HG03039 (cell line): ENCODE results near the gene CLCN1.

ENCODE experiments used
- ATAC-seq: cut with Tn5 transposase; IDR thresholded peaks from one replicate; pipeline ENCODE4 v1.9.1; 2021; ENCODE audit warnings: mild to moderate bottlenecking, moderate library complexity; ENCODE audit not compliant: unreplicated experiment

CLCN1 gene

DNA sequence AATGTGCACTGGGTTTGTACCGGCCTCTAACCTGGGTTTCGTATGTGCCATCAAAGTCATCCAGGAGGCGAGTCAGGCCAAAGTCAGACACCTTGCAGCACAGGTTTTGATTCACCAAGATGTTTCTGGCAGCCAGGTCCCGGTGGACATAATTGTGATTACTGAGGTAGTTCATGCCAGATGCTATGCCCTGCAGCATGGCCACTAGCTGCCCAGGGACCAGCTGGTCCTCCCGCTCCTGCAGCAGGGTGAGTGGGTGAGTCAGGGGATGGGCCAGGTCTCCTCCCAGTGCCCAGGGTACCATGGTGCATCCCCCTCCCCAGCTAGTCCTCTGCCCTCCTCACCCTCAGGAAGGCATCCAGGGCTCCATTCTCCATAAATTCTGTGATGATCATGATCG, 78.9 kb downstream of the CLCN1 start:
- no peak for ATAC-seq

DNA sequence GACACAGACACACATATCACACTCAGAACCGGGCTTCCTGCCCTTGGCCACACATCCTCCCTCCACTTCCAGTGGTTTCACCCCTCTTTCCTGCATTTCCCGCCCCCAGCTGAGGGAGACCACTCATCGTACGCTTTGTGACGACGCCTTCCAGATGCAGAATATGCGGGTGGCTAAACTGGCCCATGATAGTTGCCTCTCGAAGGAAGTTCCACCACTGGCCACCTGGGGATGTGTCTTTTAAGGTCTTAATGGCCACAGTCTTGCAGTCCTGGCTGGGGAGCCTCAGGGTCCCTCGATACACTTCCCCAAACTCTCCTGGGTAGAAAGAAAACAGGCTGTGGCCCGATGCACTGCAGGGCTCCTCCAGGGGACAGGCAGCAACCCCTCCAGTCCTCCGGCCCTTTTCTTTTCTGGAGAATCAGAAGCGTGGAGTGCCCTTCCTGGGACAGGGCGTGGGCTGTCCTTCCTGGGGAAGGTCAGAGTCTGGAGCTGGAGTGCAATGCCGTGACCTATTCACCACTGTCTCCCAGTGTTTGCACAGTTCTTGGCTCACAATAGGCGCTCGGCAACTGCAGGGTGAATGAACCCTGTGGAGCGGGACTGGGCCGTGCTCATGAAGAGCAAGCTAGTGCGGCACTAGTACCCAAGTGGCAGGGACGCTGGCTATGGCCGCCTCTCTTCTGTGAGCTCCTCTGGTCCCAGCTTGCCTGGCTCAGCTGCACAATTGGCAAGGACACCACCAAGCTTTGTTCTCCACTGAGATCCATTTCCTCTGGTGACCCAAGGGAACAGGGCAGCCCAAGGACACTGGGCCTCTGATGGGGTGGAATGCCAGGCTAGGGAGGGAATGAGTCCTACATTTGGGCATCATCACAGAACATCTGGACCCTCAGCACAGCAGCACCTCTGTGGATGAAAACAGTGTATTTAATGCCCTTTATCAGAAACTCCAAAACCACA, 79.6 kb downstream of the CLCN1 start:
- ATAC-seq: no peak

DNA sequence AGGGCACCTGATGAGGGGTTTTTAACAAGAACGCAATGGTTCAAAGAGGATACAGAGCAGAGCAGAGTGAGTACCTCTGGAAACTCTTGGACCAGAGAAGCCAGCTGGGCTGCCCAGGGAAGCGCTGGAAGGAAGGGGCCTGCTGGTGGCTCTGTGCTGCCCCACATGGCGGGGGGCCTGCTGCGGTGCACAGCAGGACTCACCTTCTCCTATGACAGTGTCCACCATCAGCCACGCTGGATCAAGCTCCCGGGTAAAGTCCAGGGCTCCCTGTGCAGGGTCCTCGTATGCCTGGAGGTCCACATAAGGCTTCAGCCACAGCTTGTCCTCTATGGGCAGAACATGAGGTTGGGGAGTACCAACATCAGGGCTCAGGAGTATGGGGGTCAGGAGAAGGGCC, 80.3 kb downstream of the CLCN1 start:
- no peak for ATAC-seq

DNA sequence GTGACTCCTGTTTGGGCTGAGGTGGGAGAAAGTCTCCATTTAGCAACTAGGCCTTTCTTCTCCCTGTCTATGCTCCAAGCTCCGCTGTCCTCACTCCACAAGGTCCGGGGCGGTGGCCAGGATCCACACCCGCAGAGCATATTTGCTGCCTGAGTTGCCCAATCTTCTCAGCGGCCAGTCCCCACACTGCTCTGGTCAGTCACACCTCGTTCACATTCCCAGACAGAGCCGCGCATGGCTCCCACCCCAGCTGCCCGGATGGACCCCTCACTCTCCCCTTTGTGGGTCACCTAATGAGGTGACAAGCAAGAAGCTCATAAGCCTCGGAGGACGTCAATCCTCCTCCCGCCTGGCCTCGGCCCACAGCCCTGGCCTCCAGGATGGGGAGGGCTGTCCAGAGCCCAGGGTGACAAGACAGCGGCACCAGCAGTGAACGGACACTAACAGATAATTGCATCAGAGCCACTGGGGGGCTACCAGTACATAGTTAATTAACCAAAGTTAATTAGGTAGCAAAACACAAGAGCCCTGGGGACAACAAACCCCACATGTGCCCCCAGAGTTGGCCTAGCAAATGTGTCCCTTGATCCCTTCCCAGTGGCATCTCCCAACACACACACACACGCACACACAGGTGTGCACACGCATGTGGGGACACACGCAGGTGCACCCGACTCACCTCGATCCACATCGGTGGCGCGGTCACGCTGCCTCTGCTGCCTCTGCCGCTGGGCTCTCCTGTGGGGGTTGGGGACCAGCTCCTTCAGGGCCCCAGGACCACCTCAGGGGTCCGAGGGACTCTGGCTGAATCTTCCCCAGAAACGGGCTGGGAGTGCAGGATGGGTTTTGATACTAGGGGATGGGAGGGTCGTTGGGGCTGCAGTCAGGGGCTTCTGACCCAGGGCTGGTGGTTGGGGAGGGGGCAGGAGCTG, 81.0 kb downstream of the CLCN1 start:
- ATAC-seq: no peak

DNA sequence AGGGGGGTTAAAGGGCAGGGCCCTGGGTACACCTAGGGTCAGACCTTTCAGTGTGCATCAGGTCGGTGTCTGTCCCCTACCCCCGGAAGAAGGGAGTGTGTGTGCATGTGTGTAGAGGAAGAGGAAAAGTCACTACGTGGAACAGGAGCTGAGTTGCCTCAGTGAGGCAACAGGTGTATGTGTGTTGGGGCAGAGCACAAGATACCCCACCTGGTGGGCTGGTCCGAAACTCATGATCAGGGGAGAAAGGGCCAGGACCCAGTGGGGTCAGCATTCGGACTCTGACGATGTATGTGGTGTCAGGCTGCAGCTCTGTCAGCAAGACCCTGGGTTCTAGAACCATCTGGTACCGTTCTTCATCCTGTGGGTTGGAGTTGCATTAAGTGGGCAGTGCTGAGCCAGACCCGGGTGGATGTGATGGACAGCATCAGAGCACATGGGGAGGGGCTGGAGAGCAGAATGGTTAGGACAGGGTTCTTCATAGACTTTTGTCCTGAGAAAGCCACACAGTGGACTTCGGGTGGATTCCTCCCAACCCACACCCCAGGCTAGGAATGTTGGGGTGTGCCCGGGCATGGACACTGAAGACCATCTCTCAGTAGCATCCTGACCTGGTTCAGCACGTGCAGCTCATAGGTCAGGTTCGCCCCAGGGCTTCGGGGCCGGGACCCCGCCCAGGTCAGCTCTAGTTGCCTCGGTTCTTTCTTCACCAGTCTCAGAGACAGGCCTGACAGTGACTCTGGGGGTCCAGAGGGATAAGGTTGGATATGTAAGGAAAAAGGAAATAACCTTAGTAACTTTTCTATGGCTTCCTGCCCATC, 82.0 kb downstream of the CLCN1 start:
- no peak for ATAC-seq

DNA sequence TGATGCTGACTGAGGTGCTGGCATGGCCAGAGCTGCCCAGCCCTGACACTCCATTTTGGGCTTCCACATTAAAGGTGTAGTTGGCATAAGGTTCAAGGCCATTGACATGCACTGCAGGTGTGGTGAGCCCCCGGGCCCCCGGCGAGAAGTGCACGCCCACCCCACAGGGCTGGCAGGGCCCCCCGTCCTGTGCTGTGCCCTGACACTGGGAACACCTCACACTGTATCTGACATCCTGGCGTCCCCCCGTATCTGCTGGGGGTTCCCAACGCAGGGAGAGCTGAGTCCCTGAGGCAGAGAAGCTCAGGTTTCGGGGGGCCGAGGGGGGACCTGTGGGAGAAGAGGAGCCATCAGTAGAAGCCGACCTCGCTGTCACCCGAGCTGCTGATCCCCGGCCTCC, 82.7 kb downstream of the CLCN1 start:
- ATAC-seq: no peak

DNA sequence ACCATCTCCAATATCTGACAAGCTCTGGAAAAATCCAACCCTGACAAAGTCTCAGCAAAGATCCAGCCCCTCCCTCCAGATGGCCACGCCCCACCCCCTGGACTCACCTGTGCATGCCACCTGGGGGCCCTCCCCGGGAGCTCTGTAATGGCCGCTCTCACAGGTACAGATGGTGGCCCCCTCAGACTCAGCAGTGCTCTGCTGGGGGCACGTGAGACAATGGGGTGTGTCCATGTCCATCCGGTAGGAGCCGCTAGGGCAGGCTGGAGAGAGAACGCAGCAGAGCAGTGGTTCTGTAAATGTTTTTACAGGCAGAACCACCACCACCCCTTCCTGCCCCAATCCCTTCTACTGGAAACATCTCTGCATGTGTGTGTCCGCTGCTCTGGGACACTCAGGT, 83.2 kb downstream of the CLCN1 start:
- no peak for ATAC-seq

DNA sequence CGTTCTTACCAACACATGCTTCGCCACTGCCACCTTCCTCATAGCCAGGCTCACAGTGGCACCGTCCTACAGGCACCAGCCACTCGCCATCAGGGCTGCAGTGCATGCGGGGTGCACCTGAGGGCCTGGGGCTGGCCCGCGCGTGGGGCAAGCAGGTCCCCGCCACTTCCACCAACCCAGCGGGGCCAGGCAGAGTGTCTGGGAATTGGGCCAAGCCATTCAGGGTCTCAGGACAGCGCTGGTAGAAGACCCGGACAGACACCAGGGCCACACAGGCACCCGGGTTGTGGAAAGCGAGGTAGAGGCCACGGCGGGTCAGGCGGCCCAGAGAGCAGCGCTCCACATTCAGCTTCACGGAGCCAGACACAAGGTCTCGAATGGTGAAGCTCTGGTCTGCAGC, 83.7 kb downstream of the CLCN1 start:
- ATAC-seq: no peak

- no peak for ATAC-seq
Measured at GRCh38 chr7:143401265-143401664, 85.4 kb downstream of the CLCN1 start.
